Neuronal stem cell (in vitro differentiated cells): Measurements from ENCODE around the gene METTL2A.
"Not testable (repeated sequence)": the region's sequence is repeated elsewhere in the genome, so short reads cannot be mapped to it uniquely, and the experiment has no call there.

Source experiments
- DNase-seq: peaks from one replicate; pipeline ENCODE4 v3.0.0-alpha.2; 2013; ENCODE audit warnings: low spot score
- H2AFZ ChIP-seq: one replicate; pipeline ENCODE4 v1.6.1; 2013; ENCODE audit warnings: mild to moderate bottlenecking, low read length, inconsistent platforms
- H2AK5ac ChIP-seq: 2 replicates; pipeline ENCODE4 v1.6.1; 2013; ENCODE audit warnings: low read depth, mild to moderate bottlenecking, inconsistent platforms, low read length, moderate library complexity, mixed read lengths
- H2BK120ac ChIP-seq: 2 replicates; pipeline ENCODE4 v1.6.1; 2013; ENCODE audit warnings: low read depth, mild to moderate bottlenecking, inconsistent platforms, low read length, moderate library complexity, mixed read lengths
- H2BK12ac ChIP-seq: one replicate; pipeline ENCODE4 v1.6.1; 2013; ENCODE audit warnings: low read length, inconsistent platforms
- H2BK15ac ChIP-seq: 2 replicates; pipeline ENCODE4 v1.6.1; 2013; ENCODE audit warnings: mild to moderate bottlenecking, low read length, inconsistent platforms, mixed read lengths
- H2BK5ac ChIP-seq: one replicate; pipeline ENCODE4 v1.6.1; 2013; ENCODE audit warnings: inconsistent platforms, mild to moderate bottlenecking, low read length, moderate library complexity
- H3K14ac ChIP-seq: one replicate; pipeline ENCODE4 v1.6.1; 2013; ENCODE audit warnings: low read length, inconsistent platforms
- H3K18ac ChIP-seq: 2 replicates; pipeline ENCODE4 v1.6.1; 2013; ENCODE audit warnings: low read length, inconsistent platforms
- H3K23ac ChIP-seq: 2 replicates; pipeline ENCODE4 v1.6.1; 2013; ENCODE audit warnings: low read depth, mild to moderate bottlenecking, mixed read lengths, low read length, inconsistent platforms; ENCODE audit not compliant: poor library complexity
- H3K27ac ChIP-seq: replicated peaks from 3 replicates; pipeline ENCODE4 v1.5.1; 2013; ENCODE audit warnings: low read length, inconsistent platforms
- H3K27me3 ChIP-seq, 3 experiments: 2 replicates each; pipeline ENCODE4 v1.6.1; 2013; ENCODE audit warnings: low read length in 3 of 3, mild to moderate bottlenecking in 2 of 3, inconsistent platforms in 1 of 3, low read depth in 1 of 3, mixed read lengths in 1 of 3, moderate library complexity in 1 of 3; ENCODE audit not compliant: control insufficient read depth in 3 of 3, insufficient read depth in 3 of 3
- H3K36me3 ChIP-seq, 2 donors: replicated peaks in 1 of 2; 2 replicates each; pipeline ENCODE4 v1.6.1; 2013; ENCODE audit warnings: low read length in 2 of 2; ENCODE audit not compliant: control insufficient read depth in 2 of 2, insufficient read depth in 2 of 2
- H3K4ac ChIP-seq: 2 replicates; pipeline ENCODE4 v1.6.1; 2013; ENCODE audit warnings: inconsistent platforms, mild to moderate bottlenecking, low read length, moderate library complexity
- H3K4me1 ChIP-seq, 2 donors: 1 replicate in 1 of 2; 2 replicates in 1 of 2; pipeline ENCODE4 v1.6.1; 2013; ENCODE audit warnings: low read length in 2 of 2, low read depth in 1 of 2; ENCODE audit not compliant: control insufficient read depth in 2 of 2, insufficient read depth in 1 of 2
- H3K4me2 ChIP-seq: one replicate; pipeline ENCODE4 v1.6.1; 2013; ENCODE audit warnings: mild to moderate bottlenecking, low read length, inconsistent platforms; ENCODE audit not compliant: insufficient read depth, poor library complexity, severe bottlenecking
- H3K4me3 ChIP-seq, 2 donors: 2 replicates each; pipeline ENCODE4 v1.5.1; 2013; ENCODE audit warnings: low read length in 2 of 2, mild to moderate bottlenecking in 2 of 2, inconsistent platforms in 1 of 2, moderate library complexity in 1 of 2
- H3K79me1 ChIP-seq: one replicate; pipeline ENCODE4 v1.6.1; 2013; ENCODE audit warnings: low read depth, mild to moderate bottlenecking, inconsistent platforms, low read length, moderate library complexity
- H3K9ac ChIP-seq: one replicate; pipeline ENCODE4 v1.6.1; 2013; ENCODE audit warnings: mild to moderate bottlenecking, low read depth, low read length, inconsistent platforms; ENCODE audit not compliant: poor library complexity
- H3K9me3 ChIP-seq, 2 donors: replicated peaks in 1 of 2; 2 replicates each; pipeline versions ENCODE3 to v1.6.1; 2013; ENCODE audit warnings: low read length in 2 of 2, mild to moderate bottlenecking in 2 of 2, inconsistent platforms in 1 of 2, low read depth in 1 of 2, mixed read lengths in 1 of 2, moderate library complexity in 1 of 2; ENCODE audit not compliant: control insufficient read depth in 2 of 2, insufficient read depth in 1 of 2
- H4K8ac ChIP-seq: one replicate; pipeline ENCODE4 v1.6.1; 2013; ENCODE audit warnings: low read depth, mild to moderate bottlenecking, inconsistent platforms, low read length, moderate library complexity
- H4K91ac ChIP-seq: one replicate; pipeline ENCODE4 v1.6.1; 2013; ENCODE audit warnings: low read length, low read depth, mild to moderate bottlenecking, inconsistent platforms; ENCODE audit not compliant: poor library complexity
- WGBS, 2 donors: extraction: QIAGEN DNeasy Blood & Tissue Kit; methylation state at CpG; one replicate each; pipeline ENCODE4 v1.1.7; 2013; ENCODE audit warnings: missing lambda C conversion rate in 2 of 2, mixed read lengths in 1 of 2; ENCODE audit not compliant: insufficient read length in 2 of 2, insufficient replicate concordance in 1 of 2; ENCODE audit errors: extremely low coverage in 2 of 2; 5-methylcytosine and 5-hydroxymethylcytosine counted together

The METTL2A gene

GRCh38 chr17:62426214-62426613 is 2.5 kb downstream of the METTL2A start:
- not testable (repeated sequence) for H2AK5ac ChIP-seq, H2BK15ac ChIP-seq, H3K4ac ChIP-seq, H3K9ac ChIP-seq, H3K9me3 ChIP-seq, H2BK120ac ChIP-seq, H2BK5ac ChIP-seq, H3K79me1 ChIP-seq, H2BK12ac ChIP-seq, H3K4me3 ChIP-seq, H3K27me3 ChIP-seq, H3K4me1 ChIP-seq, H4K8ac ChIP-seq, H3K18ac ChIP-seq, H3K23ac ChIP-seq, DNase-seq, H3K14ac ChIP-seq, H3K4me2 ChIP-seq, H4K91ac ChIP-seq, H3K27ac ChIP-seq, H2AFZ ChIP-seq
- no CpG with 5 or more reads among the region's 2 CpGs for WGBS, 2 donors
- H3K36me3 ChIP-seq, result peaks cover 5 to 32% of the 10 kb centered on the region in 2 donors

DNA sequence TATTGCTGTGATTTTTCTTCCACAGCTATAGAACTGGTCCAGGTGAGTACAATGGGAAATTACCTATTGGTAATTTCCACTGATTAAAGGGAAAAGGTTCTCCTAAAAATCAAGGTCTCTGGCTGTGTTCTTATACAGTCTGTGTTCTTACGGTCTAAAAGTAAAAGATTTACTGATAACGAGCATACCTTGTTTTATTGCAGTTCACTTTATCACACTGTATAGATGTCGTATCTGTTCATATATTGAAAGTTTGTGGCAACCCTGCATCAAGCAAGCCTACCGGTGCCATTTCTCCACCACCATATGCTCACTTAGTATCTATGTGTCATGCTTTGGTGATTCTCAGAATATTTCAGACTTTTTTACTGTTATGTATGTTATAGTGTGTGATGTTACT is 11.6 kb downstream of the METTL2A start:
- not testable (repeated sequence) for H3K4me3 ChIP-seq, H3K79me1 ChIP-seq, H2BK12ac ChIP-seq, H3K4me2 ChIP-seq, H3K27ac ChIP-seq, H3K14ac ChIP-seq, H3K27me3 ChIP-seq, H3K4ac ChIP-seq, H2BK120ac ChIP-seq, H4K8ac ChIP-seq, H2AK5ac ChIP-seq, H4K91ac ChIP-seq, H2AFZ ChIP-seq, H2BK5ac ChIP-seq, H2BK15ac ChIP-seq, H3K9me3 ChIP-seq, H3K4me1 ChIP-seq, DNase-seq, H3K18ac ChIP-seq, H3K23ac ChIP-seq, H3K9ac ChIP-seq
- no CpG with 5 or more reads among the region's 4 CpGs for WGBS, 2 donors
- H3K36me3 ChIP-seq, result peaks cover 7 to 47% of the 10 kb centered on the region in 2 donors

- DNase-seq, H3K14ac ChIP-seq, H3K4me3 ChIP-seq, H3K27ac ChIP-seq, H2BK5ac ChIP-seq, H2AK5ac ChIP-seq, H3K27me3 ChIP-seq, H4K8ac ChIP-seq, H3K4me1 ChIP-seq, H3K79me1 ChIP-seq, H2BK15ac ChIP-seq, H3K4me2 ChIP-seq, H3K9me3 ChIP-seq, H3K18ac ChIP-seq, H2AFZ ChIP-seq, H3K23ac ChIP-seq, H3K4ac ChIP-seq, H4K91ac ChIP-seq, H2BK12ac ChIP-seq, H2BK120ac ChIP-seq, H3K9ac ChIP-seq: not testable (repeated sequence)
- peaks cover 25 to 70% of the 10 kb centered on the region in 2 donors for H3K36me3 ChIP-seq
- WGBS, 2 donors, result no CpG with 5 or more reads among the region's 6 CpGs
These were observed 17.5 kb downstream of the METTL2A start for GRCh38 chr17:62441181-62441580.

DNA sequence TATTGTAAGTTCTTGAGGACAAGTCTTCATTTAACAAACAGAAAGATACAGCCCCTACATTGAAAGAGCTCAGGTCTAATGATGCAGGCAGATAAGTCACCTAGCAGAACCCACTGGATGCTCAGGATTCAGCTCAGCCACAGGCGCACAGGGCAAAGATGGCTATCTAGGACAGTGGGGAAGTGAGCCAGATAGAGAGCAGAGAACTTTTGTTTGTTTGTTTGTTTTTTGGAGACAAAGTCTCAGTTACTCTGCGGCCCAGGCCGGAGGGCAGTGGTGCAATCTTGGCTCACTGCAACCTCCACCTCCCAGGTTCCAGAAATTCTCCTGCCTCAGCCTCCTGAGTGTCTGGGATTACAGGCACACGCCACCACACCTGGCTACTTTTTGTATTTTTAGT is 20.4 kb downstream of the METTL2A start:
- Histone ChIP-seq H2AK5ac (no peak overlapping the region), H3K9ac (no peak overlapping the region), H2AFZ (no peak overlapping the region), H3K4me2 (no peak overlapping the region), H3K4me1 (no peaks in the 10 kb centered on the region), H4K8ac (no peak overlapping the region), H2BK15ac (no peak overlapping the region), H3K27me3 (no peaks in the 10 kb centered on the region), H3K23ac (no peak overlapping the region), H3K4me3 (no peak overlapping the region), H3K18ac (no peak overlapping the region), H4K91ac (no peak overlapping the region), H2BK12ac (no peak overlapping the region), H3K9me3 (no peaks in the 10 kb centered on the region), H2BK5ac (no peak overlapping the region), H3K27ac (no peak overlapping the region), H3K79me1 (no peaks in the 10 kb centered on the region), H3K36me3 (peaks cover 34 to 80% of the 10 kb centered on the region in 2 donors), H3K4ac (no peak overlapping the region), H3K14ac (no peak overlapping the region), H2BK120ac (no peak overlapping the region)
- DNase-seq, result no peak
- WGBS, 2 donors, result no CpG with 5 or more reads among the region's 4 CpGs
